Stimulated activated CD4-positive, alpha-beta T cell treated with anti-CD3 and anti-CD28 coated beads, Interleukin-2, amount 100 ng/mL, for 48 hours (primary cell): ENCODE measurements around the gene CCDC159.
"Not testable (repeated sequence)": the region's sequence is repeated elsewhere in the genome, so short reads cannot be mapped to it uniquely, and the experiment has no call there.

Source experiments
- DNase-seq, 2 donors: peaks; one replicate each; pipeline ENCODE4 v3.0.0-alpha.2; 2020

CCDC159 gene

GRCh38 chr19:11370744-11371143, 24.4 kb downstream of the CCDC159 start:
- no peak for DNase-seq

GRCh38 chr19:11373166-11373884, 27.0 kb downstream of the CCDC159 start:
- no peak for DNase-seq

GRCh38 chr19:11373885-11374432, 27.6 kb downstream of the CCDC159 start:
- DNase-seq, result no peak

- peak; percentile 93 to 94 for DNase-seq
Observed at GRCh38 chr19:11374433-11375142, 28.3 kb downstream of the CCDC159 start, which contains the start of gene SWSAP1. SWSAP1 (plus strand) TSS chr19:11374666; CDS start chr19:11374681, 15 bp downstream.

- DNase-seq, result peak in 1 of 2 donors; percentile 58
Observed at GRCh38 chr19:11375143-11375948, 29.0 kb downstream of the CCDC159 start.

GRCh38 chr19:11377237-11377636, 30.9 kb downstream of the CCDC159 start:
- DNase-seq, result no peak

GRCh38 chr19:11377756-11378155, 31.4 kb downstream of the CCDC159 start:
- no peak for DNase-seq

GRCh38 chr19:11378319-11379189, 32.2 kb downstream of the CCDC159 start:
- DNase-seq, result no peak

GRCh38 chr19:11379269-11379845, 33.0 kb downstream of the CCDC159 start:
- DNase-seq, result not testable (repeated sequence)

GRCh38 chr19:11379857-11380350, 33.6 kb downstream of the CCDC159 start:
- DNase-seq, result no peak

GRCh38 chr19:11380653-11381537, 34.6 kb downstream of the CCDC159 start:
- DNase-seq, result peak; percentile 90 to 94

GRCh38 chr19:11382898-11383705, 36.8 kb downstream of the CCDC159 start:
- peak; percentile 39 to 54 for DNase-seq

GRCh38 chr19:11383706-11384048, 37.4 kb downstream of the CCDC159 start:
- DNase-seq, result no peak

- DNase-seq, result no peak
Observed at GRCh38 chr19:11384778-11385129, 38.4 kb downstream of the CCDC159 start.

GRCh38 chr19:11387162-11388034, 41.1 kb downstream of the CCDC159 start:
- no peak for DNase-seq

- DNase-seq, result no peak
Observed at GRCh38 chr19:11390359-11390758, 44.0 kb downstream of the CCDC159 start.

GRCh38 chr19:11390933-11391680, 44.8 kb downstream of the CCDC159 start:
- no peak for DNase-seq

- DNase-seq, result no peak
Observed at GRCh38 chr19:11397089-11397610, 50.8 kb downstream of the CCDC159 start.
